Activated CD4-positive, alpha-beta T cell treated with anti-CD3 and anti-CD28 coated beads, Interleukin-2, amount 50 U/mL, for 4 hours (primary cell): Measurements from ENCODE around the gene PRKCH.
"Not testable (repeated sequence)": the region's sequence is repeated elsewhere in the genome, so short reads cannot be mapped to it uniquely, and the experiment has no call there.

Source experiments
- DNase-seq, 2 experiments: peaks; one replicate each; pipeline ENCODE4 v3.0.0-alpha.2; 2020

PRKCH gene

GRCh38 chr14:61519735-61520134 is 198.4 kb downstream of the PRKCH start:
- DNase-seq = no peak

- DNase-seq = no peak
Measured at GRCh38 chr14:61520576-61520975, 199.2 kb downstream of the PRKCH start.

- no peak for DNase-seq
Measured at GRCh38 chr14:61521773-61522172, 200.4 kb downstream of the PRKCH start.

- DNase-seq = no peak
Measured at GRCh38 chr14:61523751-61524150, 202.4 kb downstream of the PRKCH start.

GRCh38 chr14:61524211-61524806 is 202.9 kb downstream of the PRKCH start:
- no peak for DNase-seq

GRCh38 chr14:61524936-61525292 is 203.5 kb downstream of the PRKCH start:
- DNase-seq = no peak

GRCh38 chr14:61525293-61526011 is 204.1 kb downstream of the PRKCH start:
- peak; percentile 57 to 66 for DNase-seq

GRCh38 chr14:61526405-61527312 is 205.3 kb downstream of the PRKCH start:
- DNase-seq = no peak

GRCh38 chr14:61527325-61528100 is 206.1 kb downstream of the PRKCH start:
- no peak for DNase-seq

- DNase-seq = no peak
Measured at GRCh38 chr14:61528591-61529021, 207.2 kb downstream of the PRKCH start.

GRCh38 chr14:61529360-61529759 is 208.0 kb downstream of the PRKCH start:
- DNase-seq = not testable (repeated sequence)

GRCh38 chr14:61530296-61530695 is 208.9 kb downstream of the PRKCH start:
- DNase-seq = no peak

- DNase-seq = no peak
Measured at GRCh38 chr14:61530896-61531295, 209.5 kb downstream of the PRKCH start.

- no peak for DNase-seq
Measured at GRCh38 chr14:61531465-61532122, 210.2 kb downstream of the PRKCH start.

- no peak for DNase-seq
Measured at GRCh38 chr14:61532123-61532505, 210.7 kb downstream of the PRKCH start.

GRCh38 chr14:61532763-61533162 is 211.4 kb downstream of the PRKCH start:
- DNase-seq = no peak

- DNase-seq = no peak
Measured at GRCh38 chr14:61533513-61534255, 212.3 kb downstream of the PRKCH start.

- no peak for DNase-seq
Measured at GRCh38 chr14:61535032-61535431, 213.7 kb downstream of the PRKCH start.

GRCh38 chr14:61535458-61535857 is 214.1 kb downstream of the PRKCH start:
- no peak for DNase-seq

GRCh38 chr14:61536661-61537562 is 215.5 kb downstream of the PRKCH start:
- DNase-seq = no peak
